ENCODE data around the gene SFMBT2. TPM values are rescaled to one million over a fixed set of nuclear protein-coding genes. Genes with fewer than 3 reads are reported as not detected.

SFMBT2 gene
- total RNA-seq, 1 donor from 2014 or later = 2.7 TPM

GRCh38 chr10:7378602-7379403, 32.0 kb downstream of the SFMBT2 start:
- Mint-ChIP-seq H3K4me3 (ENCODE audit: unreplicated experiment) (no peak overlapping the region), H3K36me3 (ENCODE audit: unreplicated experiment) (no peaks in the 10 kb centered on the region), H3K27me3 (ENCODE audit: unreplicated experiment) (no peaks in the 10 kb centered on the region), H3K4me1 (ENCODE audit: unreplicated experiment) (peaks cover 6% of the 10 kb centered on the region), H3K27ac (ENCODE audit: unreplicated experiment) (no peak overlapping the region), H3K9me3 (ENCODE audit: unreplicated experiment) (no peaks in the 10 kb centered on the region)
- TF ChIP-seq CTCF (IDR thresholded peaks at IDR 0.05) = no peak
- DNase-seq (ENCODE audit: extremely low spot score, unreplicated experiment) = peak; percentile 19

GRCh38 chr10:7377614-7378248, 33.1 kb downstream of the SFMBT2 start:
- TF ChIP-seq CTCF (IDR thresholded peaks at IDR 0.05) = no peak
- Mint-ChIP-seq H3K36me3 (ENCODE audit: unreplicated experiment) (no peaks in the 10 kb centered on the region), H3K27ac (ENCODE audit: unreplicated experiment) (no peak overlapping the region), H3K4me1 (ENCODE audit: unreplicated experiment) (peaks cover 6% of the 10 kb centered on the region), H3K9me3 (ENCODE audit: unreplicated experiment) (no peaks in the 10 kb centered on the region), H3K4me3 (ENCODE audit: unreplicated experiment) (no peak overlapping the region), H3K27me3 (ENCODE audit: unreplicated experiment) (no peaks in the 10 kb centered on the region)
- no peak for DNase-seq (ENCODE audit: extremely low spot score, unreplicated experiment)

- no peak for TF ChIP-seq CTCF (IDR thresholded peaks at IDR 0.05)
- Mint-ChIP-seq H3K4me3 (ENCODE audit: unreplicated experiment) (no peak overlapping the region), H3K27ac (ENCODE audit: unreplicated experiment) (no peak overlapping the region), H3K9me3 (ENCODE audit: unreplicated experiment) (no peaks in the 10 kb centered on the region), H3K27me3 (ENCODE audit: unreplicated experiment) (no peaks in the 10 kb centered on the region), H3K4me1 (ENCODE audit: unreplicated experiment) (peaks cover 6% of the 10 kb centered on the region), H3K36me3 (ENCODE audit: unreplicated experiment) (peaks cover 3% of the 10 kb centered on the region)
- no peak for DNase-seq (ENCODE audit: extremely low spot score, unreplicated experiment)
Observed at GRCh38 chr10:7374795-7375194, 36.0 kb downstream of the SFMBT2 start.

- Mint-ChIP-seq H3K36me3 (ENCODE audit: unreplicated experiment) (peaks cover 3% of the 10 kb centered on the region), H3K27ac (ENCODE audit: unreplicated experiment) (no peak overlapping the region), H3K9me3 (ENCODE audit: unreplicated experiment) (no peaks in the 10 kb centered on the region), H3K4me3 (ENCODE audit: unreplicated experiment) (no peak overlapping the region), H3K27me3 (ENCODE audit: unreplicated experiment) (no peaks in the 10 kb centered on the region), H3K4me1 (ENCODE audit: unreplicated experiment) (peaks cover 6% of the 10 kb centered on the region)
- TF ChIP-seq CTCF (IDR thresholded peaks at IDR 0.05) = no peak
- DNase-seq (ENCODE audit: extremely low spot score, unreplicated experiment) = no peak
Observed at GRCh38 chr10:7373039-7373438, 37.8 kb downstream of the SFMBT2 start.

GRCh38 chr10:7372504-7372903, 38.3 kb downstream of the SFMBT2 start:
- no peak for DNase-seq (ENCODE audit: extremely low spot score, unreplicated experiment)
- Mint-ChIP-seq H3K4me1 (ENCODE audit: unreplicated experiment) (peaks cover 6% of the 10 kb centered on the region), H3K27me3 (ENCODE audit: unreplicated experiment) (no peaks in the 10 kb centered on the region), H3K9me3 (ENCODE audit: unreplicated experiment) (no peaks in the 10 kb centered on the region), H3K4me3 (ENCODE audit: unreplicated experiment) (no peak overlapping the region), H3K36me3 (ENCODE audit: unreplicated experiment) (peaks cover 3% of the 10 kb centered on the region), H3K27ac (ENCODE audit: unreplicated experiment) (no peak overlapping the region)
- no peak for TF ChIP-seq CTCF (IDR thresholded peaks at IDR 0.05)
